ENCODE measurements around the gene CDKN3. TPM values are rescaled to one million over a fixed set of nuclear protein-coding genes. Genes with fewer than 3 reads are reported as not detected.
"Not testable (repeated sequence)": the region's sequence is repeated elsewhere in the genome, so short reads cannot be mapped to it uniquely, and the experiment has no call there.

Gene CDKN3
- total and polyA plus RNA-seq, 8 donors = 1.8 to 20.8 (median 6.2) TPM; not detected in 2

DNA sequence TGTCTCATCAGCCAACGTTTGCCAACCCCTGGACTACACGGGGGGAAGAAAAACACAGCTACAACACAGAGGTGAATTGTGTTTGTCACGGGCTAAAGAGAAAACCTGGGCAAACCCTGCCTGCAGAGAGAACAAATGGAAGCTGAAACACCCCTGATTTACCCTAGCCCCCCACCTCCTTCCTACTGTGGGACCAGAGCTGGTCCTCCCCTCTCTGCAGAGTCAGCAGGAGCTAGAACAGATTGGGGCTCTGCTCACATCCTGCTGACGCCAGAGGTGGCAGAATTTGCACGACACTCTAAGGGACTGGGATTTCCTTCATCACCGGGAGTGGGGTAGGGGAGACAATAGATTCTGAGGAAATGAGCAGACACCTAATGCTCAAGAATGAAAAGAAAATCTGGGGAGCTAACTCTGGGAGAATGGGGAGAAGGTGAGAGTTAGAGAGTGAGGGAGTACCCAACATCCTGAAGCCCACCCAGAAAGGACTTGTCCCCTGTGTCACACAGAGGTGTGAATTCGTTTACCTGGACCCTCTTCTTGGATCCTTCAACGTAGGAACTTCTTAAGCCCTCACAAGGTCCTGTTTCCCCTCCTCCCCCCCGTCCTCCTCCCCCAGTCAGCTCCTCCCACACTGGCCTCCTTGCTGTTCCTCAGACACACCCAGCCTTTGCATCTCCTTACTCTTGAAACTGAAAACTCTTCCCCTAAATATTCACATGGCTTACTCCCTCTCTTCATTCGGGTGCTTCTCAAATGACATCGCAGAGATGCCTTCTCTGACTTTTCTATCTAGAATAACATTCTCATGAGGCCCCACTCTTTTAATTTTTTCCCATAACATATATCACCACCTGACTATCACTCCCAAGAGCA is 26.2 kb upstream of the CDKN3 start:
- Histone ChIP-seq H3K36me3 (no peaks in the 10 kb centered on the region), H3K27me3 (no peaks in the 10 kb centered on the region), H3K9me3 (no peaks in the 10 kb centered on the region), H3K27ac (no peak overlapping the region), H3K4me3 (no peak overlapping the region), H3K4me1 (peaks cover 5 to 23% (median 9%) of the 10 kb centered on the region in 4 donors)
- no peak for DNase-seq
- TF ChIP-seq POLR2AphosphoS5 (IDR thresholded peaks at IDR 0.05) = no peak
- TF ChIP-seq EP300 (IDR thresholded peaks at IDR 0.05) = no peak
- TF ChIP-seq, protein P1, sequence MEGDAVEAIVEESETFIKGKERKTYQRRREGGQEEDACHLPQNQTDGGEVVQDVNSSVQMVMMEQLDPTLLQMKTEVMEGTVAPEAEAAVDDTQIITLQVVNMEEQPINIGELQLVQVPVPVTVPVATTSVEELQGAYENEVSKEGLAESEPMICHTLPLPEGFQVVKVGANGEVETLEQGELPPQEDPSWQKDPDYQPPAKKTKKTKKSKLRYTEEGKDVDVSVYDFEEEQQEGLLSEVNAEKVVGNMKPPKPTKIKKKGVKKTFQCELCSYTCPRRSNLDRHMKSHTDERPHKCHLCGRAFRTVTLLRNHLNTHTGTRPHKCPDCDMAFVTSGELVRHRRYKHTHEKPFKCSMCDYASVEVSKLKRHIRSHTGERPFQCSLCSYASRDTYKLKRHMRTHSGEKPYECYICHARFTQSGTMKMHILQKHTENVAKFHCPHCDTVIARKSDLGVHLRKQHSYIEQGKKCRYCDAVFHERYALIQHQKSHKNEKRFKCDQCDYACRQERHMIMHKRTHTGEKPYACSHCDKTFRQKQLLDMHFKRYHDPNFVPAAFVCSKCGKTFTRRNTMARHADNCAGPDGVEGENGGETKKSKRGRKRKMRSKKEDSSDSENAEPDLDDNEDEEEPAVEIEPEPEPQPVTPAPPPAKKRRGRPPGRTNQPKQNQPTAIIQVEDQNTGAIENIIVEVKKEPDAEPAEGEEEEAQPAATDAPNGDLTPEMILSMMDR (IDR thresholded peaks at IDR 0.05) = no peak
- no peak for TF ChIP-seq POLR2A (IDR thresholded peaks at IDR 0.05)
- 63 to 71% (median 69%) methylated on average over 10 to 11 of the region's 11 CpGs for WGBS, 5 donors
- intact Hi-C loops (cut with DNase I; ENCODE audit: low total_unique reads) = no loop called here

DNA sequence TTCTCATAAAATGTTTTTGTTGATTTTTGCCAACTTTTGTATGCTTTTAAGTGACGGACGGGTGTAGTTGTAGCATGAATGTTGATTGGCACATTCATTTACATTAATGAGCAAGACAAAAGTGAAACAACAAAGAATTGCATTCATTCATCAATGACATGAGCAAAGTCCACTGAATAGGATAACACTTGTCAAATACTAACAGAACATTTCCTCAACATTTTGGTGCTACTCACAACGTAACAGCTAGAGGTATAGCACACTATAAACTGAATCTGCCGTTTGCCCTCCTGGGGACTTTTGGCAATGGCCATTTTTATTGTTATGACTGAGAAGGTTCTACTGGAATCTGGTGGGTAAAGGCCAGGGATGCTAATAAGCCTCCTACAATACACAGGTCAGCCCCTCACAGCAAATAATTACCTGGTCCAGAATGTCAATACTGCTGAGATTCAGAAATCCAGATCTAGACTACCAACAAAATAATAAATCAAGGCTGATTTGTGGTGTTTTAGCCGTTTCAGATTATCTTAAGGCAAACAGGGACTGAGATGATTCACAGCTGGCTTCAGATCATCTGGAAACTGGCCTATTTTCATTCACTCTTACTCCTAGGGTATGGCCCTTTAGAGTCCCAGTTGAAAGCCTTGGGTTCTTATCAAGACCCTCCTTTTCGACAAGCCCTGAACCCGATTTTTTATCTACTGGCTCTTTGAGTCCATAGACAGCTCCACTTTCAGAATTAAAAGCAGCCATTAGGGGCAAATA is 22.5 kb upstream of the CDKN3 start:
- intact Hi-C loops (cut with DNase I; ENCODE audit: low total_unique reads) = no loop called here
- H3K4me1 ChIP-seq = peaks cover 0 to 6% (median 0%) of the 10 kb centered on the region in 4 donors
- TF ChIP-seq POLR2A (IDR thresholded peaks at IDR 0.05) (no peak), EP300 (IDR thresholded peaks at IDR 0.05) (no peak), POLR2AphosphoS5 (IDR thresholded peaks at IDR 0.05) (no peak)
- TF ChIP-seq, protein P1 (IDR thresholded peaks at IDR 0.05) = no peak
- no peak for DNase-seq
- no peak overlapping the region for H3K27ac ChIP-seq
- no peaks in the 10 kb centered on the region for H3K36me3 ChIP-seq
- H3K27me3 ChIP-seq = peaks cover 0 to 9% (median 0%) of the 10 kb centered on the region in 3 donors
- no peaks in the 10 kb centered on the region for H3K9me3 ChIP-seq
- whole genome bisulfite sequencing, 5 donors = 34 to 47% (median 41%) methylated on average over 7 of the region's 7 CpGs
- no peak overlapping the region for H3K4me3 ChIP-seq

DNA sequence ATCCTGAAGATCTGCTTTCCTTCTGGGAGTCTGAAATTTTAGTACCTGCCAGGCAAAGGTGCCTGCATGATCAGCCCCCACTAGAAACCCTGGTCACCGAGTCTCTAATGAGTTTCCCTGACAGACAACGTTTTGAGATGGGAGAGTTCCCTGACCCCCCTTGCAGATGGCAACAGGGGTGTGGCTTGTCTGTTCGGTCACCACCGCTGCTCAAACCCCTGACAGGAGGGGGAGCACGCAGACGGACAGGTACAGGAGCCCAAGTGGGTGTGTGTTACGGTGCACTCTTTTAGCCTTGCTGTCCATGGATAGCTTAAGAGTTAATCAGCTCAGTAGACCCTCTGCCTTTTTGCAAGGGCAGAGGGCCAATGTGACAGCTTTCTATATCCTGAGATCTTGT is 19.3 kb upstream of the CDKN3 start:
- Histone ChIP-seq H3K9me3 (no peaks in the 10 kb centered on the region), H3K4me1 (peaks cover 0 to 6% (median 0%) of the 10 kb centered on the region in 4 donors), H3K36me3 (no peaks in the 10 kb centered on the region), H3K27ac (no peak overlapping the region), H3K4me3 (no peak overlapping the region), H3K27me3 (peaks cover 0 to 9% (median 0%) of the 10 kb centered on the region in 3 donors)
- WGBS, 5 donors = 40 to 53% (median 43%) methylated on average over 6 to 7 of the region's 7 CpGs
- no peak for DNase-seq
- TF ChIP-seq EP300 (IDR thresholded peaks at IDR 0.05) (no peak), POLR2A (IDR thresholded peaks at IDR 0.05) (no peak), POLR2AphosphoS5 (IDR thresholded peaks at IDR 0.05) (no peak)
- TF ChIP-seq, protein P1 (IDR thresholded peaks at IDR 0.05) = no peak
- intact Hi-C loops (cut with DNase I; ENCODE audit: low total_unique reads) = no loop called here

DNA sequence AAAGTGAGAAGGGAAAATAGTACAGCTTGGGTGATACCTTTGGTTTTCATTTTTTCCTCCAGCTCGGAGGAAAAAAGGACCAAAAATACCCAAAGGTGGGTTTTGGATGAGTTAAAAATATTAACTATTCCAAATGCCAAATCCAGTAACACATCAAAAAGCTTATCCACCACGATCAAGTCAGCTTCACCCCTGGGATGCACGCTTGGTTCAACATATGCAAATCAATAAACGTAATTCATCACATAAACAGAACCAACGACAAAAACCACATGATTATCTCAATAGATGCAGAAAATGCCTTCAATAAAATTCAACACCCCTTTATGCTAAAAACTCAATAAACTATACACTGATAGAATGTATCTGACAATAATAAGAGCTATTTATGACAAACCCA is 17.9 kb upstream of the CDKN3 start:
- H3K9me3 ChIP-seq; H3K36me3 ChIP-seq; H3K4me1 ChIP-seq; intact Hi-C loops (cut with DNase I; ENCODE audit: low total_unique reads); DNase-seq; H3K4me3 ChIP-seq; H3K27ac ChIP-seq; H3K27me3 ChIP-seq: not testable (repeated sequence)
- 73 to 81% (median 78%) methylated on average over 5 of the region's 5 CpGs for WGBS, 5 donors

DNA sequence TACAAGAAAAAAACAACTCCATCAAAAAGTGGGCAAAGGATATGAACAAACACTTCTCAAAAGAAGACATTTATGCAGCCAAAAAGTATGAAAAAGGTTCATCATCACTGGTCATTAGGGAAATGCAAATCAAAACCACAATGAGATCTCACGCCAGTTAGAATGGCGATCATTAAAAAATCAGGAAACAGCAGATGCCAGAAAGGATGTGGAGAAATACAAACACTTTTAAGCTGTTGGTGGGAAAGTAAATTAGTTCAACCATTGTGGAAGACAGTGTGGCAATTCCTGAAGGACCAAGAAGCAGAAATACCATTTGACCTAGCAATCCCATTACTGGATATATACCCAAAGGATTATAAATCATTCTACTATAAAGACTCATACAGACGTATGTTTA is 16.2 kb upstream of the CDKN3 start:
- intact Hi-C loops (cut with DNase I; ENCODE audit: low total_unique reads); H3K9me3 ChIP-seq; H3K4me3 ChIP-seq; H3K27me3 ChIP-seq; DNase-seq; H3K4me1 ChIP-seq; H3K36me3 ChIP-seq; H3K27ac ChIP-seq: not testable (repeated sequence)
- 52 to 82% (median 68%) methylated on average over 3 of the region's 3 CpGs for WGBS, 5 donors

Data from stomach (tissue), 9 donors.